Amygdala (tissue), 56 donors: ENCODE results near the gene ABHD12.
"Not testable (repeated sequence)": the region's sequence is repeated elsewhere in the genome, so short reads cannot be mapped to it uniquely, and the experiment has no call there.

Source experiments
- DNase-seq, 56 donors: peaks; one replicate each; lab custom pipeline; 2025; lab: John Stamatoyannopoulos, UW

Gene ABHD12

DNA sequence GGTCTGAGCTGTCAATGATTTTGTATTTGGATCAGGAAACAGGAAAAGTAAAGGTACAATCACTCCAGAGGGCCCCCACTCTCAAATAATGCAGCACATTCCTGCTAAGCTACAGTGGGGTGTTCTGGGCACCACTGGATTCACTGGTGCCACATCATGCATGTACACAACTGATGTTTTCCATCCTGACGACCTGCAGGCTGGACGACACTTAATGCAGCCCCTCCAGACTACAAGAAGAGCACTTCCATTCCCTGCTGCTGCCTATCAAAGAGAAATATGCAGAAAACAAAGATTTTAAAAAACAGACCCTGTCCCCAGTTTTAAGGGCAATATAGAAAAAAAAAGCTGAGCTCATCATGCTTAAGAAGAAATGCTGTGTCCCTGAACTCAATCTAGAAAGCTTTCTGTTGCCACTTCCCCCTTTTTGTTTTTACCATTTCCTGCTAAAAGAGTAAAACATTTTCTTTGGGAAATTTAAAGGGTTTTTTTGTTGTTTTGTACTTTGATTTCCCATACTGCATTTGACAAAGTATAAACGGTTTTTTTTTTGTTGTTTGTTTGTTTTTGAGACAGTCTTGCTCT is 35.5 kb downstream of the ABHD12 start:
- no peak for DNase-seq

DNA sequence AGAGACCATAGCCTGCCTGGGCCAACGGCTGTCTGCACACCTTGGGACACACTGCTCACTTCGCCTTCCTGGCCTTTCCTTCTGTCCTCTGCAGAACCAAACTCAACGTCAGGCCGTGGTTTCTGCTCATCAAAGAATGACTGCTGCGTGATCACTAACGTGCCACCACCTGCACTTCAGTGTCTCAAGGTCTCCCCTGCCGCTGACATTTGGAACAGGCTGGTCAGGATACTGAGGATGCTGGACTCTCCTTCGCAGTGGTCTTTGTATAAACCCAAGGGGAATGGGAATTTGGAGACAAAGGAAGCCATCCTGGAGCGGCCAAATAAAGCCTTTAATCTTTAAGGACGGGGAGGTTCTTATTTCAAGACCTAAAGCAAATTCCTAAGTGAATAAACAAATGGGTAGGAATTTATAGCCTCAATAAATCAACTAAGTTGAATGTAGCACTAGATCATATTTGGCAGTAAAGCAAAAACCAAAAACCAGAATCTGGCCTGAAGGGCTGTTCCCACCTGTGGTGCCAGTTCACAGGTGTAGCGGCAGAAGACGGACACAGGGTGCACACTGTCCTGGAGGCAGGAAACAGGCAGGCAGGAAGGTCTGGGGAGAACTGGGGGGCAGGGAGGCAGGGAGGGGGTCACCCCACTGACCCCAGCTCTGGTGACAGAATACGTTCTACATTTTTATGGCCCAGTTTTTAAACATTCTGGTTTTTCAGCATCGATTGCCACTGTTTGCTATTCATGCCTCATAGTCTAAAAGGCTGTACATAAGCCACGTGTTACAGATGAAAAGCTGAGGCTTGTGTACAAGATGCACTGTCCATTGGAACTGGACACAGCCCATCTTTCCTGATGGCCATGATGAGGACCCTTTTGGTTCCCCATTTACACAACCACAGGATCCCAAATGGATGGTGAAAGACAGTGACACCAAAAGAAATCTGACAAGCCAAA is 36.6 kb downstream of the ABHD12 start:
- DNase-seq, result no peak

DNA sequence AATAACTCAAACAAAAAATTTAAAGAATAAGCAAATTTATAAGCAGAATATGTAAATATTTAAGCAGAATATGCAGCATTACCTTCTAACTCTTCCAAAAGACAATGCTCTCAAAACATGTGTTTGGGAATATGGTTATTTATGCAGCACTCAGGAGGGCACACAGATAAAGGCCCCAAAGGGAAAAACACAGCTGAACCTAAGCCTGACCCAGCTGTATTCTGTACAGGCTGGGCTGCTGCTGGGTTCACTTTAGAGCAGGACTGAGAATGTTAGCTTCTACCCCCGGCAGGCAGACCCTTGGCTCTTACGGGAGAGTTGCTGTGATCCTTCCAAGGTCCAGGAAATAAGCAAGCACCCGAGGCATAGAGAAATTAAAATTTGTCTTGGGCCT is 37.3 kb downstream of the ABHD12 start:
- DNase-seq, result no peak

DNA sequence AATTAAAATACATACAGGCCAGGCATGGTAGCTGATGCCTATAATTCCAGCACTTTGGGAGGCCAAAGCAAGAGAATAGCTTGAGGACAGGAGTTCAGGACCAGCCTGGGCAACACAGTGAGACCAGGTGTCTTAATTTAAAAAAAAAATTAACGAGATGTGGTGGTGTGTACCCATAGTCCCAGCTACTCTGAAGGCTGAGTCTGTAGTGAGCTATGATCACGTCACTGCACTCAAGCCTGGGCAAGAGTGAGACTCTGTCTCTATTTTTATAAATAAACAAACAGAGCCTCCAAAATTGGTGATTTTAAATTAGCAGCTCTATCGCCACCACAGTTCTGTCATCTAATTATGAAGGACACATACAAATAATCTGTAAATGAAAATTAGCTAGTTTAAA is 37.9 kb downstream of the ABHD12 start:
- DNase-seq, result no peak

DNA sequence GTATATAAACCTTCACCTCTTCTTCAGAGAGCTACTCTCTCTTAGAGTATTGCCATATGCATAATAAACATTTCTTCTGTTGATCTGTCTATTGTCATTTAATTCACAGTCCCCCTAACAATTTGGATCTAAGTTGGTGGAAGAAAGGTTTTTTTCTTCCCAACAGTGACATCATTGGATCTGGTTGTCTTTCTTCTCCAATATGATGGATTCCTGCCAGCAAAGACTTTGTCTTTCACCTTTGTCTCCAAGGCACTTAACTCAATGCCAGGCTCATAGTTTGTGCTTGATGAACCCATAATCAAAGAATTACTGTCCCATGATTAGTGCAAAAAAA is 39.6 kb downstream of the ABHD12 start:
- no peak for DNase-seq

DNA sequence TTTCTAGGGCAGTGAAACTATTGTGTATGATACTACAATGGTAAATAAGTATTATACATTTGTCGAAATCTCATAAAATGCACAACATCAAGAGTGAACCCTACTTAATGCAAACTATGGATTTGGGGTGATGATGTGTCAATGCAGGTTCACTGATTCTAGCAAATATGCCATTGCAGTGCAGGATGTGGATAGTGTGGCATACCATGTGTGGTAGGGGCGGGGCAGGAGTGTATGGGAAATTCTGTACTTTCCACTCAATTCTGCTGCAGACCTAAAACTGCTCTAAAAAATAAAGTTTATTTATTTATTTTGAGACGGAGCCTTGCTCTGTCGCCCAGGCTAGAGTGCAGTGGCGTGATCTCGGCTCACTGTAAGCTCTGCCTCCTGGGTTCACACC is 44.3 kb downstream of the ABHD12 start:
- DNase-seq, result no peak

DNA sequence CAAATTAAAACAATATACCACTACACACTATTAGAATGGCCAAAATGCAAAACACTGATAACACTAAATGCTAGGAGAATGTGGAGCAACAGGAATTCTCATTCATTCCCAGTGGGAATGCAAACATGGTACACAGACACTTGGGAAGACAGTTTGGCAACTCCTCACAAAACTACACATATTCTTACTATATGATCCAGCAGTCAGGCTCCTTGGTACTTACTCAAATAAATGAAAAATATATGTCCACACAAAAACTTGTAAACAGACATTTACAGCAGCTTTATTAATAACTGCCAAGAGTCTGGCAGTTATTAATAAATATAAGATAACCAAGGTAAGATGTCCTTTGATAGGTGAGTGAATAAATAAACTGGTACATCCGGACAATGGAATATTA is 44.9 kb downstream of the ABHD12 start:
- no peak for DNase-seq

DNA sequence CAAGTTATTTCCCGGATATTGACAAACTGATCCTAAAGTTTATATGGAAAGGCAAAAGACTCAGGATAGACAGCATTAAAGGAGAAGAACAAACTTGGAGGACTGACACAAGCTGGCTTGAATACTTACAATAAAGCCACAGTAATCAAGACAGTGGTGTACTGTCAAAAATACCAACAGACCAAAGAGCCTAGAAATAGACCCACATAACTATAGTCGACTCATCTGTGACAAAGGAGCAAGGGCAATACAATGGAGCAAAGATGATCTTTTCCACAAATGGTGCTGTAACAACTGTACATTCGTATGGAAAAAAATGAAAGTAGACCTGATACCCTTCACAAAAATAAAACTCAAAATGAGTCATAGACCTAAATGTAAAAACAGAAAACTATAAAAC is 46.0 kb downstream of the ABHD12 start:
- no peak for DNase-seq

DNA sequence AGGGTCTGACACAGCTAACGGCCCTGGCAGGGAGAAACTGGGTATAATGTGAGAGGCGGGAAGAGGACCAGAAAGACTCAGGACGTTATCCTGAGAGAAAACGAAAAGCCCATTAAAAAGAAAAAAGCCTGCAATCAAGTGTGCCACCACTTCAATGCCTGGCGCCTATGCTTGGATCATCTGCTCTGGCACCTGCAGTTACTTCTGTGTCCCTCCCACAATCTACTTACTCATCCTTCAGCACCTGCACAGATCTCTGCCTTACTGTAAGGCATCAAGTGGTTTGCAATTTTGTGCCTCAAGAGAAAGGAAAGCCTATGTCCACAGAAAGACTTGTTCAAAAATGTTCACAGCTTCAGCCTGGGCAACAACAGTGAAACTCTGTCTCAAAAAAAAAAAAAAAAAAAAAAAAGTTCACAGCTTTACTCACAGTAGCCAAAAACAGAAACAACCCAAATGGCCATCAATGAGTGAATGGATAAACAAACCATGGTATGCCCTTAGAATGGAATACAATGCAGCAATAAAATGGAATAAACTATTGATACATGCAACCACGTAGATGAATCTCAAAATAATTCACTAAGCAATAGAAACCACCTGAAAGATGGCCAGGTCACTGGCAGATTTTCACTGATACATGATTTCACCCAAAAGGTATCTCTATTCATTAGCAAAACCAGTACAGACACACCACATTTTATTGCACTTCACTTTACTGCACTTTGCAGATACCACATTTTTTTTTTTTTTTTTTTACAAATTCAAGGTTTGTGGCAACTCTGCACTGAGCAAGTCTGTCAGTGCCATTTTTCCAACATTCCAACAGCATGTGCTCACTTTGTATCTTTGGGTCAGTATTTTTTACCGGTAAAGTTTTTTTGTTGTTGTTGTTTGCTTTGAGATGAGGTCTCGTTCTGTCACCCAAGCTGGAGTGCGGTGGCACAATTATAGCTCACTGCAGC is 48.6 kb downstream of the ABHD12 start:
- DNase-seq, result no peak

DNA sequence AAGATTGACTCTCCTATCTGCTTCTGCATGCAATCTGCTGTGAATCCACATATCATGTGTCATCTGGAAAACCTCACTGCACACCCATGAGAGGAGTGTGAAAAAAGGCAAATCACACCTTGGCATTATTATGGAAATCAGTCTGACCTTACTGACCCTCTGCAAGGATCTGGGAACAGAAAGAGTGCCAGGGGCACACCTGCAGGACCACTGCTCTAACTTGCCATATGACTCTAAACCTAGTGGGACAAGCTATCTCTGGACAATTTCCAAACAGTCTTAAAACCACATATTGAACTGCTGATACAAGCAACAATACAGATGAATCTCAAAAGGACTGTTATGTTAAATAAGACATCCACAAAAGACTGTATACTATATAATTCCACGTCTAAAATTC is 50.3 kb downstream of the ABHD12 start:
- no peak for DNase-seq

DNA sequence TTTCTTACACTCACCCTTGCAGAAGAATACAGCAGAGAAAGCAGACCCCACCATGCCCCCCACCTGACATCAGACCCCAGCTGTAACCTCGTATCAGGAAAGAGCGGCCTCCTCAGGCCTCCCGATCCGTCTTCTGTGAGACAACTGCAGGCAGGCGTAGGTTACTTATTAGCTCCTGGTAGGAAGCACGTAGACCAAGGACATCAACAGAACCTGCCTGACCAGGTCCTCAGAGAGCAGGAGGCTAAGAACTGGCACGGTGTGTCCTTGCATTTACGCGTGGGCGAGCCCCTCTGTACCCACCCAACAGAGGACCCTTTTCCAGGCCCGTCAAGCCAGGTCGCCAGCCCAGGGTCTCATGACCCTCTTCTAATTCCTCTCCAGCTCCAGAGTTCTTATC is 51.0 kb downstream of the ABHD12 start:
- no peak for DNase-seq

DNA sequence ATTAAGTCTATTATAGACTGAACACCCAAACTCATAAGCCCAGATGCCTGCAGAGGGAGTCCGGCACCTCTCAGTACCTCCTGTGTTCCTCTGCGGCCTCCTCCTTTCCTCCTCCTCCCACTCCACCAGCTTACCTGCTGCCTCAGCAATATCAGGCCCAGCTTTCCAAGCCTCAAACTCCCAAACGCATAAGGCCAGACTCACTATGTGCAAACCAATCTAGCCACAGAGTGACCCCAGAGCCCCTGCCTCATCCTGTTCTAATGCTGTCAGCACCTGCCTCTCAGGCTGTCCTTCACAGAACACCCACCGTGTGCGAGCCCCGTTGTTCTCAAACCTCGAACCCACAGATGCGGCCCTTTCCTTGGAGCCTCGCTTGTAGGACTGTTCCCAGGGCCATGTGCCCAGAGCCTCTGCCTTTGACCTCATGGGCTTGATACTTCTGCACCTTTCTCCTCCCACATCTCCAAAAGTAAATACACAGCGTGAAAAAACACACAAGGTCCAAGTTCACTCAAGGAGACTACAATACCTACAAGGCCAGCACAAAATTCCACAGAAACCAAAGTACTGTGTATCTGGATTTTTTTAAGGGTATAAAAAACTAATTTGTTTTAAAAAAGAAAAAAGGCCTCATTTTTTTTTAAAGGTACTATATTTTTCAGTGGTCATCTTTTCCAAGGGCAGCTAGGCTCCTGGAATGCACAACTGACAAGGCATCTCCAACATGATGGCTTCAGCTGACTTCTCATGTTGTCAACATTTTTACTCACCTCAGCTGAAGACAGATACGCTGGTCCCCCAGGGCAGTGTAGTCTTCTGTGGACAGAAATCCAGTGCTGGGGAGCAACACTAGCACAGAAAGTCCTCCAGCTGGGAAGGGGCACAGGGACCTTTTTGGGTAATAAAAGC is 52.3 kb downstream of the ABHD12 start:
- no peak for DNase-seq

DNA sequence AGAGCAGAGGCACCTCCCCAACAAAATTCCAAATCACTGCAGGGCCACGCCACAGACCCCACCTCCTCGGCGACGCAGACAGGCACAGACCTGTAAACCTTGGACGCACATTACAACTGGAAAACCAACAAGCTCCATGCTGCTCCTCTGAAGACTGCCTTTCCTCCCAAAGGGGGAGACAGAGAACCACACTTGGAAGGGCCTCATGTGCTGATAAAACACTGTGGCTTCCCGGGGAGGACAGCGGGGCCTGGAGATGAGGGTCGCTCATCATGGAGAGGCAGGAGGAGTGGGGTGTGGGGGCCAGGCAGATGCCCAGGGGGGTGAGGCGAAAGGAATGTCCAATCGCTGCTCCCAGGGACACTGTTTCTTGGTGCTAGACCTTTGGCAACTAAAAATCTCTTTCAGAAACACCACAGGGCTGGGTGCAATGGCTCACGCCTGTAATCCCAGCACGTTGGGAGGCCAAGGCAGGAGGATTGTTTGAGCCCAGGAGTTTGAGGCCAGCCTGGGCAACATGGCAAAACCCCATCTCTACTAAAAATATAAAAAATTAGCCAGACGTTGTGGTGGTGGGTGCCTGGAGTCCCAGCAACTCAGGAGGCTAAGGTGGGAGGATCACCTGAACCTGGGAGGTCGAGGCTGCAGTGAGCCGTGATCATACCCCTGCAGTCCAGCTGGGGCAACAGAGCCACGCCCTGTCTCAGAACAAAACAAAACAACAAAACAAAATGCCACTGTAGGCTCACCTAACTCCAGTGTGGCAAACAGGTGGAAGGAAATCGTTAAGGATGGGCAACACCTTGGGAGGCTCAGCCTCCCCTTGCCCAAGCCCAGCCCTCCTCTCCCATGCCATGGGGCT is 53.8 kb downstream of the ABHD12 start:
- DNase-seq, result peak in 8 of 56 donors; percentile 19 to 59 (median 41)

DNA sequence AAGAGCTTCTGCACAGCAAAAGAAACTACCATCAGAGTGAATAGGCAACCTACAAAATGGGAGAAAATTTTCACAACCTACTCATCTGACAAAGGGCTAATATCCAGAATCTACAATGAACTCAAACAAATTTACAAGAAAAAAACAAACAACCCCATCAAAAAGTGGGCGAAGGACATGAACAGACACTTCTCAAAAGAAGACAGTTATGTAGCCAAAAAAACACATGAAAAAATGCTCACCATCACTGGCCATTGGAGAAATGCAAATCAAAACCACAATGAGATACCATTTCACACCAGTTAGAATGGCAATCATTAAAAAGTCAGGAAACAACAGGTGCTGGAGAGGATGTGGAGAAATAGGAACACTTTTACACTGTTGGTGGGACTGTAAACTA is 55.7 kb downstream of the ABHD12 start:
- not testable (repeated sequence) for DNase-seq

DNA sequence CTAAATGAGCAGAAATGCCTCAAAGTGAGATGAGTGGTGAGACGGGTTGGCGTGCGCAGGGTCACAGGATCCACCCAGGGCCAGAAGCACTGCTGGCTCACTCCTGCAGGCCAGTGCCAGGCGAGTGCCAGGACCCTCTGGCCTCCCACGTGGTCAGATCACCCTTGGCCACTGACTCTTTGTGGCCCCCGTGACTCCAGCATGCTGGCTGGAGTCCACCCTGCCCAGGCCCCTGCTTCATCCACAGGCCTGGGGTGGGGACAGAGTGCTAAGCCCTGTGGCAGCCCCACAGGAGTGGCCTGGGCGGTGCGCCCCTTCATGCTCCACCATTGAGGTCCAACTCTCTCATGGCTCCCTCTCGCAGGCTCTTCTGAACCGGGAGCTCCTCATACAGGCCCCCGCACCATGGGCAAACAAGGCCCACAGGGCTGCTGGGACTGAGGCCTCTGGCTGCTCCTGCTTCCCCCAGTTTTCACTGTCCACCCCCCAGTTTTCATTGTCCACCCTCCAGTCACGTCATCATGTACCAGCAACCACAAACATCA is 61.6 kb downstream of the ABHD12 start:
- no peak for DNase-seq

DNA sequence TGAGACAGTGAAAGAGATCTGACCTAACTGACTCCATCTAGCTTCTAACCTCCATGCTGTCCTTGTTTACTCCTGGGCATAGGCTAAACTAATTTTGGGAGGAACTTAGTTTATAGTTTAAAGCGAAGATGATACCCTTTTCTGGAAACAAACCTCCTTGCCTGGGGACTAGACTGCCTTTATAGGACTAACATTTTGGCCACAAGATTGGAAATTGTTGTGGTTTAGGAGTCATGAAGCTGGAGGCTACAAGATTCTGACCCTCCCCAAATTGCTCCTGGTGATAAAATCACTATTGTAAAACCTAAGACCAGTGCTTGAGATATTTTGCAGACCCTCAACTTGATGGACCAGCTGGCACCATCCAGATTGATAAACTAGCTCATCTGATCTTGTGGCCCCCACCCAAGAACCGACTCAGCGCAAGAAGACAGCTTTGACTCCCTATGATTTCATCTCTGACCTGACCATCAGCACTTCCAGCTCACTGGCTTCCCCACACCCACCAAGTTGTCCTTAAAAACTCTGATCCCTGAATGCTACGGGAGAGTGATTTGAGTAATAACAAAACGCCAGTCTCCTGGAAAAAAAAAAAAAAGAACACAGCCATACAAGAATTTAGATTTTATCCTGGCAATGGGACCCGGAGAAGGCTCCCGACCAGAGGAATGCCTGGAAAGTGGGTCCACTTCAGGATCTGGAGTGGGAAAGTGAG is 63.0 kb downstream of the ABHD12 start:
- DNase-seq, result no peak

DNA sequence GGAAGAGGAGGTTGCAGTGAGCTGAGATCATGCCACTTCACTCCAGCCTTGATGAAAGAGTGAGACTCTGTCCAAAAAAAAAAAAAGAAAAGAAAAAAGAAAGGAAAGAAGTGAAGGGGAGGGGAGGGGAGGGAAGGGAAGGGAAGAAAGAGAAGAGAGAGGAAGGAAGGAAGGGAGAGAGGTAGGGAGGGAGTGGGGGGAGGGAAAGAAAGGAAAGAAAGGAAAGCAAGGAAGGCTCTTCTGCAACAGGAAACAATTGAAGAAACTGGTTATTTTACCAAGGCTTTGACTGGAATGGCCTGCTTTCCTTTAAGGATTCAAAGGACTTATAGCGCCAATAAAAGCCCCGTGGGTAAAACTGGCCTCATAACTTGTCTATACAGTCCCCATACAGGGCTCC is 64.6 kb downstream of the ABHD12 start:
- DNase-seq, result no peak

DNA sequence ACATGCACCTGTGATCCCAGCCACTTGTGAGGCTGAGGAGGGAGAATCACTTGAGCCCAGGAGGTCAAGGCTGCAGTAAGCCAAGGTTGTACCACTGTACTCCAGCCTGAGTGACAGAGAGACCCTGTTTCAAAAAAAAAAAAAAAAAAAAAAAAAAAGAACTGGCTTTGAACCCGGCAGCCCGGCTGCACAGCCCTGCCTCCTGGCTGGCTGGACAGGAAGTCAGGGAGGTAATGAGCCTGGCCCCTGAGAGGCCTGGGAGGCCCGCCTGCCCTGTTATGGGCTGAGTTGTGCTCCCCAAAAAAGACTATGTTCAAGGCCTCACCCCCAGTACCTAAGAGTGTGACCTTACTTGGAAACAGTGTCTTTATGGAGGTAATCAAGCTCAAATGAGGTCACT is 65.6 kb downstream of the ABHD12 start:
- no peak for DNase-seq
